K562 (cell line): ENCODE data around the gene NYNRIN.

Experiments
- MYC ChIP-seq, 2 experiments: fragments of 250-450 bp in 1 of 2; sonication (Bioruptor Pico) in 1 of 2; IDR thresholded peaks; 2 replicates each; pipeline versions ENCODE4 v1.5.1 to v1.6.1; 2012 to 2021; ENCODE audit warnings: low read depth in 2 of 2, borderline replicate concordance in 1 of 2, improper control_type of control experiment in 1 of 2, low read length in 1 of 2, mild to moderate bottlenecking in 1 of 2, moderate library complexity in 1 of 2
- NFE2L1 ChIP-seq: fragments of 450-650 bp; IDR thresholded peaks from 2 replicates; pipeline ENCODE4 v1.6.1; 2016; ENCODE audit warnings: missing genetic modification characterization, low read depth, mild to moderate bottlenecking, missing compliant biosample characterization, moderate library complexity, borderline replicate concordance
- POLR2AphosphoS5 ChIP-seq: IDR thresholded peaks from 2 replicates; pipeline ENCODE4 v1.6.1; 2011; ENCODE audit warnings: mild to moderate bottlenecking, low read depth, low read length, moderate library complexity; ENCODE audit not compliant: control insufficient read depth, insufficient read depth
- POLR3A ChIP-seq: IDR thresholded peaks from 2 replicates; pipeline ENCODE4 v1.6.1; 2011; ENCODE audit warnings: borderline replicate concordance, mild to moderate bottlenecking, moderate library complexity; ENCODE audit not compliant: insufficient read length, insufficient read depth; ENCODE audit errors: extremely low read depth
- RFX5 ChIP-seq: IDR thresholded peaks from 2 replicates; pipeline ENCODE4 v1.6.1; 2011; ENCODE audit warnings: low read depth, mild to moderate bottlenecking, improper control_type of control experiment, low read length
- TFAM ChIP-seq: fragments of 250-450 bp; sonication (Bioruptor Pico); conservative IDR thresholded peaks from 2 replicates; pipeline ENCODE4 v1.5.0; 2021; ENCODE audit warnings: mild to moderate bottlenecking, moderate library complexity
- U2AF2 ChIP-seq: fragments of 200-400 bp; formaldehyde crosslinking; optimal IDR thresholded peaks from 2 replicates; pipeline ENCODE3; 2017; ENCODE audit warnings: low read depth, mild to moderate bottlenecking, low read length
- ZNF778 ChIP-seq: fragments of 450-650 bp; formaldehyde crosslinking; IDR thresholded peaks from 2 replicates; pipeline ENCODE4 v1.4.0; 2020; ENCODE audit warnings: mild to moderate bottlenecking, moderate library complexity
- TF ChIP-seq, protein P1 (sequence below): sonication (generic); formaldehyde crosslinking; IDR thresholded peaks from 2 replicates; pipeline ENCODE4 v1.8.1; 2023; ENCODE audit warnings: mild to moderate bottlenecking, missing genetic modification reagents
- TF ChIP-seq, protein P2 (sequence below), 3 experiments: IDR thresholded peaks in 2 of 3; conservative IDR thresholded peaks in 1 of 3; 2 replicates each; pipeline ENCODE4 v1.5.1; 2011 to 2012; ENCODE audit warnings: low read length in 3 of 3, mild to moderate bottlenecking in 3 of 3, control low read depth in 2 of 3, improper control_type of control experiment in 1 of 3, inconsistent platforms in 1 of 3, low read depth in 1 of 3, mixed read lengths in 1 of 3, moderate library complexity in 1 of 3; ENCODE audit not compliant: insufficient read depth in 2 of 3
- TF ChIP-seq, protein P3 (sequence below): fragments of 200-800 bp; sonication (Bioruptor generic); IDR thresholded peaks from 2 replicates; pipeline ENCODE4 v1.6.1; 2017; ENCODE audit warnings: missing genetic modification characterization, missing compliant biosample characterization

DNA sequence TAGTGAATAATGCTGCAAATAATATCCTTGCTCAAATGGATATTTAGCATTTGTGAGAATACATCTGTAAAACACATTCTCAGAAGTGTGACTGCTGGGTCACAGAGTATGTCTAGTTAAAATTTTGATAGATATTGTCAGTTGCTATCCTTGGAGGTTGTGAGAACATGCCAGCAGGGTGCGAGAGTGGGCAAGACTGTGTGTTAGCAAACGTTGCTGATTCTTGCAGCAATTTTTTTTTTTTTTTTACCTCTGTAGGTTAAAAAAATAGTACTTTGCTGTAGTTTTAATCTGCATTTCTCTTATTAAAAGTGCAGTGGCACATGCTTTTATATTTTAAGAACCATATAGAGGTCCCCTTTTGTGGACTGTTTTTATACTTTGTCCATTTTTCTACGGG is 4.5 kb upstream of the NYNRIN start:
- no peak for TF ChIP-seq POLR2AphosphoS5
- TF ChIP-seq, protein P1, sequence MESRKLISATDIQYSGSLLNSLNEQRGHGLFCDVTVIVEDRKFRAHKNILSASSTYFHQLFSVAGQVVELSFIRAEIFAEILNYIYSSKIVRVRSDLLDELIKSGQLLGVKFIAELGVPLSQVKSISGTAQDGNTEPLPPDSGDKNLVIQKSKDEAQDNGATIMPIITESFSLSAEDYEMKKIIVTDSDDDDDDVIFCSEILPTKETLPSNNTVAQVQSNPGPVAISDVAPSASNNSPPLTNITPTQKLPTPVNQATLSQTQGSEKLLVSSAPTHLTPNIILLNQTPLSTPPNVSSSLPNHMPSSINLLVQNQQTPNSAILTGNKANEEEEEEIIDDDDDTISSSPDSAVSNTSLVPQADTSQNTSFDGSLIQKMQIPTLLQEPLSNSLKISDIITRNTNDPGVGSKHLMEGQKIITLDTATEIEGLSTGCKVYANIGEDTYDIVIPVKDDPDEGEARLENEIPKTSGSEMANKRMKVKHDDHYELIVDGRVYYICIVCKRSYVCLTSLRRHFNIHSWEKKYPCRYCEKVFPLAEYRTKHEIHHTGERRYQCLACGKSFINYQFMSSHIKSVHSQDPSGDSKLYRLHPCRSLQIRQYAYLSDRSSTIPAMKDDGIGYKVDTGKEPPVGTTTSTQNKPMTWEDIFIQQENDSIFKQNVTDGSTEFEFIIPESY (CRISPR knock-in tag), result no peak
- no peak for TF ChIP-seq POLR3A
- no peak for TF ChIP-seq TFAM
- no peak for TF ChIP-seq MYC (IDR thresholded peaks at IDR 0.05; ENCODE audit: low read depth, low read length)
- no peak for TF ChIP-seq MYC (CRISPR knock-in tag; IDR thresholded peaks at IDR 0.05; ENCODE audit: borderline replicate concordance, low read depth)
- no peak for TF ChIP-seq U2AF2
- no peak for TF ChIP-seq RFX5
- TF ChIP-seq NFE2L1 (tag), result no peak
- TF ChIP-seq, protein P2, sequence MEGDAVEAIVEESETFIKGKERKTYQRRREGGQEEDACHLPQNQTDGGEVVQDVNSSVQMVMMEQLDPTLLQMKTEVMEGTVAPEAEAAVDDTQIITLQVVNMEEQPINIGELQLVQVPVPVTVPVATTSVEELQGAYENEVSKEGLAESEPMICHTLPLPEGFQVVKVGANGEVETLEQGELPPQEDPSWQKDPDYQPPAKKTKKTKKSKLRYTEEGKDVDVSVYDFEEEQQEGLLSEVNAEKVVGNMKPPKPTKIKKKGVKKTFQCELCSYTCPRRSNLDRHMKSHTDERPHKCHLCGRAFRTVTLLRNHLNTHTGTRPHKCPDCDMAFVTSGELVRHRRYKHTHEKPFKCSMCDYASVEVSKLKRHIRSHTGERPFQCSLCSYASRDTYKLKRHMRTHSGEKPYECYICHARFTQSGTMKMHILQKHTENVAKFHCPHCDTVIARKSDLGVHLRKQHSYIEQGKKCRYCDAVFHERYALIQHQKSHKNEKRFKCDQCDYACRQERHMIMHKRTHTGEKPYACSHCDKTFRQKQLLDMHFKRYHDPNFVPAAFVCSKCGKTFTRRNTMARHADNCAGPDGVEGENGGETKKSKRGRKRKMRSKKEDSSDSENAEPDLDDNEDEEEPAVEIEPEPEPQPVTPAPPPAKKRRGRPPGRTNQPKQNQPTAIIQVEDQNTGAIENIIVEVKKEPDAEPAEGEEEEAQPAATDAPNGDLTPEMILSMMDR (IDR thresholded peaks at IDR 0.05 in 2 of 3, conservative IDR thresholded peaks at IDR 0.05 in 1 of 3; ENCODE audit: insufficient read depth in 2 of 3, low read depth in 1 of 3, low read length in 3 of 3), result no peak
- TF ChIP-seq, protein P3, sequence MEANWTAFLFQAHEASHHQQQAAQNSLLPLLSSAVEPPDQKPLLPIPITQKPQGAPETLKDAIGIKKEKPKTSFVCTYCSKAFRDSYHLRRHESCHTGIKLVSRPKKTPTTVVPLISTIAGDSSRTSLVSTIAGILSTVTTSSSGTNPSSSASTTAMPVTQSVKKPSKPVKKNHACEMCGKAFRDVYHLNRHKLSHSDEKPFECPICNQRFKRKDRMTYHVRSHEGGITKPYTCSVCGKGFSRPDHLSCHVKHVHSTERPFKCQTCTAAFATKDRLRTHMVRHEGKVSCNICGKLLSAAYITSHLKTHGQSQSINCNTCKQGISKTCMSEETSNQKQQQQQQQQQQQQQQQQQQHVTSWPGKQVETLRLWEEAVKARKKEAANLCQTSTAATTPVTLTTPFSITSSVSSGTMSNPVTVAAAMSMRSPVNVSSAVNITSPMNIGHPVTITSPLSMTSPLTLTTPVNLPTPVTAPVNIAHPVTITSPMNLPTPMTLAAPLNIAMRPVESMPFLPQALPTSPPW (CRISPR knock-in tag), result no peak
- TF ChIP-seq ZNF778, result no peak
